Brain microvascular endothelial cell (primary cell): ENCODE data around the gene PC.

Experiments used
- DNase-seq: peaks from one replicate; pipeline ENCODE4 v3.0.0-alpha.2; 2020
- H3K27ac ChIP-seq: fragments of 250-450 bp; sonication (Bioruptor Pico); 2 replicates; pipeline ENCODE4 v1.5.1; 2020; ENCODE audit warnings: mild to moderate bottlenecking, moderate library complexity
- H3K27me3 ChIP-seq: fragments of 250-450 bp; sonication (Bioruptor Pico); replicated peaks from 2 replicates; pipeline ENCODE4 v1.5.1; 2020; ENCODE audit warnings: mild to moderate bottlenecking
- H3K36me3 ChIP-seq: fragments of 250-450 bp; sonication (Bioruptor Pico); replicated peaks from 2 replicates; pipeline ENCODE4 v1.5.1; 2020; ENCODE audit warnings: mild to moderate bottlenecking
- H3K4me3 ChIP-seq: 2 replicates; pipeline ENCODE4 v1.5.1; 2011; ENCODE audit warnings: low read depth, mild to moderate bottlenecking, control low read depth, low read length, moderate library complexity
- CTCF ChIP-seq: IDR thresholded peaks from 2 replicates; pipeline ENCODE4 v1.5.1; 2011; ENCODE audit warnings: low read depth, mild to moderate bottlenecking, moderate library complexity, low read length, control low read depth, inconsistent platforms; ENCODE audit errors: missing control alignments
- in situ Hi-C: cut with HindIII; loops from 2 replicates; pipeline ENCODE4 v1.10.0; 2017; ENCODE audit warnings: low sequenced_read_pairs, low pct_ligation_motif_present

PC gene

GRCh38 chr11:66918741-66919140, 39.4 kb downstream of the PC start:
- Histone ChIP-seq H3K27me3 (no peaks in the 10 kb centered on the region), H3K27ac (no peak overlapping the region), H3K4me3 (no peak overlapping the region), H3K36me3 (no peaks in the 10 kb centered on the region)
- TF ChIP-seq CTCF: no peak
- DNase-seq: no peak
- in situ Hi-C loops: no loop called here

- no peak for DNase-seq
- in situ Hi-C loops: no loop called here
- H3K36me3 ChIP-seq: no peaks in the 10 kb centered on the region
- no peak overlapping the region for H3K27ac ChIP-seq
- TF ChIP-seq CTCF: no peak
- no peaks in the 10 kb centered on the region for H3K27me3 ChIP-seq
- no peak overlapping the region for H3K4me3 ChIP-seq
These were observed 42.3 kb downstream of the PC start for GRCh38 chr11:66915866-66916265.

GRCh38 chr11:66915046-66915832, 42.9 kb downstream of the PC start:
- Histone ChIP-seq H3K27ac (no peak overlapping the region), H3K27me3 (no peaks in the 10 kb centered on the region), H3K4me3 (no peak overlapping the region), H3K36me3 (no peaks in the 10 kb centered on the region)
- DNase-seq: no peak
- in situ Hi-C loops: no loop called here
- peak; percentile 52 for TF ChIP-seq CTCF

- in situ Hi-C loops: no loop called here
- H3K27me3 ChIP-seq: no peaks in the 10 kb centered on the region
- H3K36me3 ChIP-seq: no peaks in the 10 kb centered on the region
- no peak overlapping the region for H3K27ac ChIP-seq
- H3K4me3 ChIP-seq: no peak overlapping the region
- no peak for TF ChIP-seq CTCF
- DNase-seq: no peak
These were observed 43.7 kb downstream of the PC start for GRCh38 chr11:66914505-66914904.

- no peaks in the 10 kb centered on the region for H3K27me3 ChIP-seq
- in situ Hi-C loops: no loop called here
- H3K36me3 ChIP-seq: no peaks in the 10 kb centered on the region
- H3K4me3 ChIP-seq: no peak overlapping the region
- DNase-seq: no peak
- no peak overlapping the region for H3K27ac ChIP-seq
- TF ChIP-seq CTCF: no peak
These were observed 45.3 kb downstream of the PC start for GRCh38 chr11:66912911-66913310.

- TF ChIP-seq CTCF: no peak
- in situ Hi-C loops: no loop called here
- Histone ChIP-seq H3K27me3 (no peaks in the 10 kb centered on the region), H3K4me3 (no peak overlapping the region), H3K36me3 (no peaks in the 10 kb centered on the region), H3K27ac (no peak overlapping the region)
- no peak for DNase-seq
These were observed 45.8 kb downstream of the PC start for GRCh38 chr11:66912361-66912760.
